Body of pancreas (tissue), 4 donors: ENCODE data around the gene TEX53.

Experiments used
- CTCF ChIP-seq, 7 experiments: fragments of 450-650 bp in 4 of 7; fragments of 200-600 bp in 3 of 7; sonication (generic) in 3 of 7; IDR thresholded peaks; one replicate each; pipeline ENCODE4 v1.5.1; 2016 to 2019; ENCODE audit warnings: antibody characterized with exemption in 7 of 7
- POLR2A ChIP-seq, 3 donors: fragments of 450-650 bp; IDR thresholded peaks; one replicate each; pipeline ENCODE4 v1.6.1; 2016; ENCODE audit warnings: antibody characterized with exemption in 3 of 3, mild to moderate bottlenecking in 2 of 3

- TF ChIP-seq POLR2A (IDR thresholded peaks at IDR 0.05) (no peak), CTCF (IDR thresholded peaks at IDR 0.05) (no peak)
These were observed 30.8 kb upstream of the TEX53 start for GRCh38 chr9:114688379-114688778.
